C4-2B (cell line): Measurements from ENCODE around the gene SFT2D2.

Source experiments
- CTCF ChIP-seq: fragments of 450-650 bp; conservative IDR thresholded peaks from 2 replicates; pipeline ENCODE4 v1.5.1; 2017; ENCODE audit warnings: mild to moderate bottlenecking
- ZFX ChIP-seq: fragments of 450-650 bp; IDR thresholded peaks from 2 replicates; pipeline ENCODE4 v1.6.1; 2017

- TF ChIP-seq CTCF, result peak; percentile 58
- no peak for TF ChIP-seq ZFX
Observed at GRCh38 chr1:168178638-168179437, 47.0 kb upstream of the SFT2D2 start, which contains the start of gene TIPRL.
